Endothelial cell of umbilical vein (primary cell): ENCODE results near the gene HOXA10. TPM values are rescaled to one million over a fixed set of nuclear protein-coding genes. Genes with fewer than 3 reads are reported as not detected.

Experiments
- BruUV-seq: library from RNA; stranded (reverse); fragments of 400-500 nt; replicated peaks from 2 replicates; lab custom pipeline; 2021; lab: Mats Ljungman, UMichigan
- CTCF ChIA-PET: fragments of 300-600, 350-600 bp; sonication (Branson Sonifier 250); formaldehyde crosslinking; loops from one replicate; lab custom pipeline; 2021; ENCODE audit warnings: antibody characterized with exemption, inconsistent platforms; lab: Charles Lee
- POLR2A ChIA-PET: fragments of 300-600, 350-600 bp; sonication (Branson Sonifier 250); formaldehyde crosslinking; loops from one replicate; lab custom pipeline; 2021; ENCODE audit warnings: antibody characterized with exemption, inconsistent platforms; lab: Charles Lee
- DNase-seq: peaks from one replicate; pipeline ENCODE4 v3.0.0-alpha.2; 2011; ENCODE audit warnings: low read depth, low spot score
- FAIRE-seq: peaks from 2 replicates; lab custom pipeline; 2011; peaks lifted over from hg19 to GRCh38; lab: Jason Lieb, UNC
- H2AFZ ChIP-seq: 2 replicates; pipeline ENCODE4 v1.6.0; 2012; ENCODE audit warnings: low read depth, low read length, control low read depth, inconsistent platforms
- H3K27ac ChIP-seq: 2 replicates; pipeline ENCODE4 v1.5.1; 2011; ENCODE audit warnings: low read depth, mild to moderate bottlenecking, control low read depth, low read length, moderate library complexity; ENCODE audit not compliant: insufficient read depth
- H3K27me3 ChIP-seq, 2 experiments: 2 replicates each; pipeline versions ENCODE4 v1.6.0 to v1.6.1; 2011; ENCODE audit warnings: low read length in 2 of 2, mixed read lengths in 1 of 2; ENCODE audit not compliant: control insufficient read depth in 2 of 2, insufficient read depth in 2 of 2
- H3K36me3 ChIP-seq, 2 experiments: 2 replicates in 1 of 2; 3 replicates in 1 of 2; pipeline ENCODE4 v1.5.1; 2011; ENCODE audit warnings: low read length in 2 of 2, mild to moderate bottlenecking in 1 of 2, moderate library complexity in 1 of 2; ENCODE audit not compliant: control insufficient read depth in 2 of 2, insufficient read depth in 2 of 2; ENCODE audit errors: extremely low read depth in 1 of 2
- H3K4me1 ChIP-seq: 3 replicates; pipeline ENCODE4 v1.5.1; 2011; ENCODE audit warnings: mild to moderate bottlenecking, low read length; ENCODE audit not compliant: control insufficient read depth, insufficient read depth; ENCODE audit errors: extremely low read depth
- H3K4me2 ChIP-seq: 2 replicates; pipeline ENCODE4 v1.6.1; 2011; ENCODE audit warnings: low read length, control low read depth, mixed read lengths; ENCODE audit not compliant: insufficient read depth
- H3K4me3 ChIP-seq, 3 experiments: fragments of 200-600 bp in 1 of 3; sonication (generic), shearing (Covaris generic) in 1 of 3; replicated peaks in 1 of 3; 2 replicates each; pipeline ENCODE4 v1.5.1; 2011 to 2016; ENCODE audit warnings: control low read depth in 3 of 3, low read length in 3 of 3, mild to moderate bottlenecking in 2 of 3, inconsistent platforms in 1 of 3, low read depth in 1 of 3, moderate library complexity in 1 of 3; ENCODE audit not compliant: insufficient read depth in 1 of 3
- H3K79me2 ChIP-seq: 2 replicates; pipeline ENCODE4 v1.6.0; 2012; ENCODE audit warnings: low read length, inconsistent platforms; ENCODE audit not compliant: control insufficient read depth, insufficient read depth
- H3K9ac ChIP-seq: replicated peaks from 2 replicates; pipeline ENCODE3; 2011; ENCODE audit warnings: low read length, control low read depth; ENCODE audit not compliant: insufficient read depth; ENCODE audit errors: extremely low read depth
- H3K9me1 ChIP-seq: replicated peaks from 3 replicates; pipeline ENCODE4 v1.6.0; 2011; ENCODE audit warnings: mild to moderate bottlenecking, low read length; ENCODE audit not compliant: control insufficient read depth, insufficient read depth; ENCODE audit errors: extremely low read depth
- H3K9me3 ChIP-seq: replicated peaks from 2 replicates; pipeline ENCODE4 v1.5.1; 2012; ENCODE audit warnings: low read length, inconsistent platforms; ENCODE audit not compliant: control insufficient read depth, insufficient read depth
- H4K20me1 ChIP-seq: replicated peaks from 2 replicates; pipeline ENCODE3; 2011; ENCODE audit warnings: mild to moderate bottlenecking, low read length; ENCODE audit not compliant: control insufficient read depth, insufficient read depth; ENCODE audit errors: extremely low read depth
- EZH2 ChIP-seq: IDR thresholded peaks from 2 replicates; pipeline ENCODE4 v1.6.1; 2012; ENCODE audit warnings: borderline replicate concordance, low read depth, mild to moderate bottlenecking, moderate library complexity, low read length, inconsistent platforms; ENCODE audit not compliant: severe bottlenecking
- FOS ChIP-seq: IDR thresholded peaks from 2 replicates; pipeline ENCODE4 v1.6.1; 2011; ENCODE audit warnings: mild to moderate bottlenecking, low read length, moderate library complexity, borderline replicate concordance; ENCODE audit not compliant: insufficient read depth
- GATA2 ChIP-seq: IDR thresholded peaks from 2 replicates; pipeline ENCODE4 v1.7.0; 2011; ENCODE audit warnings: low read depth, mild to moderate bottlenecking, moderate library complexity, mixed read lengths, low read length; ENCODE audit not compliant: insufficient read length, insufficient read depth
- JUN ChIP-seq: IDR thresholded peaks from 2 replicates; pipeline ENCODE4 v1.6.1; 2011; ENCODE audit warnings: borderline replicate concordance, low read depth; ENCODE audit not compliant: insufficient read length, insufficient read depth
- MYC ChIP-seq: IDR thresholded peaks from one replicate; pipeline ENCODE4 v1.6.1; 2011; ENCODE audit warnings: mild to moderate bottlenecking, low read depth, low read length
- POLR2A ChIP-seq: IDR thresholded peaks from 2 replicates; pipeline ENCODE4 v1.6.1; 2012; ENCODE audit warnings: low read depth, mild to moderate bottlenecking, control low read depth, low read length
- POLR2AphosphoS5 ChIP-seq: IDR thresholded peaks from 2 replicates; pipeline ENCODE4 v1.6.1; 2012; ENCODE audit warnings: low read depth, mild to moderate bottlenecking, control low read depth, low read length, moderate library complexity; ENCODE audit not compliant: insufficient read depth
- dilution Hi-C: fragments of 300-500 bp; cut with MboI; formaldehyde crosslinking; loops from one replicate; pipeline ENCODE4 v1.15.0; 2019; ENCODE audit warnings: low sequenced_read_pairs; ENCODE audit not compliant: extremely low pct_ligation_motif_present
- intact Hi-C: fragments of 100-400 bp; cut with micrococcal nuclease; formaldehyde crosslinking; loops from one replicate; pipeline ENCODE4 v1.10.0; 2022
- polyA plus RNA-seq, 4 experiments: library from polyadenylated mRNA; depleted of rRNA in 3 of 4; stranded (reverse) in 3 of 4; unstranded in 1 of 4; fragments of >200 nt; gene quantifications; 2 replicates each; pipeline versions ENCODE4 v1.2.1 to v1.2.3, GENCODE V29; 2011 to 2012; ENCODE audit warnings: missing spikeins in 1 of 4
- total RNA-seq: library from RNA; stranded (reverse); gene quantifications from 2 replicates; pipeline ENCODE4 v1.2.3, GENCODE V29; 2021
- TF ChIP-seq, protein P1 (sequence below), 2 donors: IDR thresholded peaks; 1 replicate in 1 of 2; 2 replicates in 1 of 2; pipeline ENCODE4 v1.5.1; 2011; ENCODE audit warnings: low read length in 2 of 2, mild to moderate bottlenecking in 2 of 2, moderate library complexity in 2 of 2, control low read depth in 1 of 2, inconsistent platforms in 1 of 2, low read depth in 1 of 2; ENCODE audit not compliant: insufficient read depth in 1 of 2; ENCODE audit errors: extremely low read depth in 1 of 2
- TF ChIP-seq, protein P2 (sequence below): IDR thresholded peaks from 2 replicates; pipeline ENCODE4 v1.6.1; 2011; ENCODE audit not compliant: insufficient read depth, insufficient read length

HOXA10 gene
- total and polyA plus RNA-seq, 2 donors (not counting 3 experiments of a cell fraction or from before 2014, with no cell fraction given), result 24.4 to 30.3 TPM

- H3K4me1 ChIP-seq, result peaks cover 12% of the 10 kb centered on the region
- peak overlapping the region; percentile 34 for H2AFZ ChIP-seq
- H3K27me3 ChIP-seq, result peaks cover 65% of the 10 kb centered on the region in 2 experiments
- no peak overlapping the region for H3K4me3 ChIP-seq
- BruUV-seq, result no TSS peak
- dilution Hi-C loops, result no loop called here
- no peaks in the 10 kb centered on the region for H3K36me3 ChIP-seq
- no peaks in the 10 kb centered on the region for H3K79me2 ChIP-seq
- H3K4me2 ChIP-seq, result no peak overlapping the region
- intact Hi-C loops, result loop anchor here (5.0 kb wide), 1 partner anchor 864 kb away; no protein-coding TSS in a partner anchor
- H4K20me1 ChIP-seq, result no peaks in the 10 kb centered on the region
- no peak overlapping the region for H3K9ac ChIP-seq
- no peak overlapping the region for H3K27ac ChIP-seq
- FAIRE-seq (no peak), DNase-seq (no peak)
- ChIA-PET POLR2A (no interaction called here), CTCF (interaction anchor here (0.6 kb wide), 1 partner anchor 392 kb away, joined by 4 read pairs; no protein-coding TSS in a partner anchor)
- TF ChIP-seq POLR2AphosphoS5, result no peak
- no peak for TF ChIP-seq JUN
- TF ChIP-seq MYC, result no peak
- TF ChIP-seq, protein P1, sequence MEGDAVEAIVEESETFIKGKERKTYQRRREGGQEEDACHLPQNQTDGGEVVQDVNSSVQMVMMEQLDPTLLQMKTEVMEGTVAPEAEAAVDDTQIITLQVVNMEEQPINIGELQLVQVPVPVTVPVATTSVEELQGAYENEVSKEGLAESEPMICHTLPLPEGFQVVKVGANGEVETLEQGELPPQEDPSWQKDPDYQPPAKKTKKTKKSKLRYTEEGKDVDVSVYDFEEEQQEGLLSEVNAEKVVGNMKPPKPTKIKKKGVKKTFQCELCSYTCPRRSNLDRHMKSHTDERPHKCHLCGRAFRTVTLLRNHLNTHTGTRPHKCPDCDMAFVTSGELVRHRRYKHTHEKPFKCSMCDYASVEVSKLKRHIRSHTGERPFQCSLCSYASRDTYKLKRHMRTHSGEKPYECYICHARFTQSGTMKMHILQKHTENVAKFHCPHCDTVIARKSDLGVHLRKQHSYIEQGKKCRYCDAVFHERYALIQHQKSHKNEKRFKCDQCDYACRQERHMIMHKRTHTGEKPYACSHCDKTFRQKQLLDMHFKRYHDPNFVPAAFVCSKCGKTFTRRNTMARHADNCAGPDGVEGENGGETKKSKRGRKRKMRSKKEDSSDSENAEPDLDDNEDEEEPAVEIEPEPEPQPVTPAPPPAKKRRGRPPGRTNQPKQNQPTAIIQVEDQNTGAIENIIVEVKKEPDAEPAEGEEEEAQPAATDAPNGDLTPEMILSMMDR (IDR thresholded peaks at IDR 0.05; ENCODE audit: extremely low read depth in 1 of 2, insufficient read depth in 1 of 2, low read depth in 1 of 2, low read length in 2 of 2), result no peak
- no peak for TF ChIP-seq GATA2
- TF ChIP-seq, protein P2, sequence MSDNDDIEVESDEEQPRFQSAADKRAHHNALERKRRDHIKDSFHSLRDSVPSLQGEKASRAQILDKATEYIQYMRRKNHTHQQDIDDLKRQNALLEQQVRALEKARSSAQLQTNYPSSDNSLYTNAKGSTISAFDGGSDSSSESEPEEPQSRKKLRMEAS, result no peak
- TF ChIP-seq FOS, result no peak
- TF ChIP-seq POLR2A, result no peak
- no peak for TF ChIP-seq EZH2
- no peaks in the 10 kb centered on the region for H3K9me3 ChIP-seq
- no peaks in the 10 kb centered on the region for H3K9me1 ChIP-seq
Observed at GRCh38 chr7:27213433-27214238, 39.5 kb upstream of the HOXA10 start.
